ENCODE measurements around the gene MAGEA11. TPM values are rescaled to one million over a fixed set of nuclear protein-coding genes. Genes with fewer than 3 reads are reported as not detected.
"Not testable (repeated sequence)": the region's sequence is repeated elsewhere in the genome, so short reads cannot be mapped to it uniquely, and the experiment has no call there.

The MAGEA11 gene
- polyA plus RNA-seq, 1 experiment = not detected

- TF ChIP-seq CTCF (IDR thresholded peaks at IDR 0.05; ENCODE audit: insufficient read depth, low read depth, low read length) = no peak
- no peak for DNase-seq (ENCODE audit: low read depth)
- Histone ChIP-seq H3K27me3 (ENCODE audit: control insufficient read depth, insufficient read depth, low read length) (no peaks in the 10 kb centered on the region; the same call in 1 of the 2 replicates), H3K36me3 (ENCODE audit: control insufficient read depth, insufficient read depth, low read length) (no peaks in the 10 kb centered on the region), H3K4me3 (ENCODE audit: low read depth, low read length) (no peak overlapping the region)
- ChIA-PET POLR2A (no interaction called here), CTCF (no interaction called here)
Observed at GRCh38 chrX:149721778-149722177, 9.9 kb downstream of the MAGEA11 start.

DNA sequence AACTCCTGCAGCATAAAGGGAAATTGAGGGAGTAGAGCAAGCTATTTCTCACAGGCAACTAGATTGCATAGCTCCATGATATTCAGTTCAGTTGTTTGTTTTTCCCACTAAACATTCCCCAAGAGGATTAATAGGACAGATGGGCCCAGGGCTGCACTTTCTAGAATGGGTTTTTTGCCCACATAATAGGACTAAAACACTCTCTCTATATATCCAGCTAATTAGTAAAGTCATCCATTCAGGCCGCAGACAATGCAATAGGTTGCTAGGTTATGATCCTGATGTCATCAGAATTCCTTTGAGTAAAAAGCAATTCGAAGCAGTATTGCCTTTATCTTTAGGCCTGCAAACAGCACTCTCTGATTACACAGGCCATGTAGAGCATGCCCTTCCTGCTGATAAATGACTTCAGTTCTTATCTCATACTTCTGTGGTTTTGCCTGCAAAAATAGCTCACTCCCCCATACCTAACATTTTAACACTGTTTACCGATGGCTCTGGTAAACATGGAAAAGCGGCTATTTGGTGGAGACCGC, 11.8 kb downstream of the MAGEA11 start:
- H3K27me3 ChIP-seq (ENCODE audit: control insufficient read depth, insufficient read depth, low read length); CTCF ChIA-PET; POLR2A ChIA-PET; H3K36me3 ChIP-seq (ENCODE audit: control insufficient read depth, insufficient read depth, low read length); DNase-seq (ENCODE audit: low read depth); H3K4me3 ChIP-seq (ENCODE audit: low read depth, low read length): not testable (repeated sequence)

- POLR2A ChIA-PET; H3K36me3 ChIP-seq (ENCODE audit: control insufficient read depth, insufficient read depth, low read length); H3K4me3 ChIP-seq (ENCODE audit: low read depth, low read length); CTCF ChIA-PET; DNase-seq (ENCODE audit: low read depth); H3K27me3 ChIP-seq (ENCODE audit: control insufficient read depth, insufficient read depth, low read length): not testable (repeated sequence)
Observed at GRCh38 chrX:149727308-149727707, 15.4 kb downstream of the MAGEA11 start.

- POLR2A ChIA-PET; DNase-seq (ENCODE audit: low read depth); H3K4me3 ChIP-seq (ENCODE audit: low read depth, low read length); CTCF ChIA-PET; H3K36me3 ChIP-seq (ENCODE audit: control insufficient read depth, insufficient read depth, low read length); H3K27me3 ChIP-seq (ENCODE audit: control insufficient read depth, insufficient read depth, low read length): not testable (repeated sequence)
Observed at GRCh38 chrX:149742269-149742668, 30.4 kb downstream of the MAGEA11 start.

DNA sequence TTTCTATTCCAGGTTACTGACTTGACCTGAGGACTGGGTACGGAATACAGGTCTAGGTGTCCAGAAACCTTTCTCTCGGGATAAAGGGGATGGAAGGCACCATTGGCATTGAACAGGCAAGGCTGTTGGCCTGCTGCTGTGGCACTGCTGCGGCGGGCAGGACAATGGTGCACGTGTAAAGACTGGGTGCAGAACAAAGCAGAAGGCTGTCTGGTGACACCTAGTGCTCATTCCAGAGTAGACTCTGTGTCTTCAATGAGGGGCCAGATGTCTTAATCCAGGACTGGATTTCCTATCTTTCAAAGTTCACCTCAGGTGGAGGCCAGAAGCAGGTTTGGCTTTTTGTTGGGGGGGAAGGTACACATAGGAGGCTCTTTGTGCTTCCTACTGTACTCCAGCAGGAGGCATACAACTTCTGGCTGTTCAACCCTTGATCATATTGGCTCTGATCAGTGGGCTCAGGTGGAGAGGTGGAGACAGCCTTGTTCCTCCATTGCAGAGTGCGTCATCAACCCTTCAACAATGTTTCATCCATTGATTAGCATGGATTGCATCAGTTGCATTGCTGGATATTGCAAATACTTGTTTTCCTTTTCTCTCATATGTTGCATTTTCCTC, 34.6 kb downstream of the MAGEA11 start:
- H3K27me3 ChIP-seq (ENCODE audit: control insufficient read depth, insufficient read depth, low read length); H3K4me3 ChIP-seq (ENCODE audit: low read depth, low read length); H3K36me3 ChIP-seq (ENCODE audit: control insufficient read depth, insufficient read depth, low read length); CTCF ChIA-PET; DNase-seq (ENCODE audit: low read depth); POLR2A ChIA-PET: not testable (repeated sequence)

- TF ChIP-seq CTCF (IDR thresholded peaks at IDR 0.05; ENCODE audit: insufficient read depth, low read depth, low read length) = no peak
- Histone ChIP-seq H3K27me3 (ENCODE audit: control insufficient read depth, insufficient read depth, low read length) (no peaks in the 10 kb centered on the region), H3K36me3 (ENCODE audit: control insufficient read depth, insufficient read depth, low read length) (no peaks in the 10 kb centered on the region), H3K4me3 (ENCODE audit: low read depth, low read length) (no peak overlapping the region)
- ChIA-PET CTCF (no interaction called here), POLR2A (no interaction called here)
- no peak for DNase-seq (ENCODE audit: low read depth)
Observed at GRCh38 chrX:149757206-149758067, 45.6 kb downstream of the MAGEA11 start.

DNA sequence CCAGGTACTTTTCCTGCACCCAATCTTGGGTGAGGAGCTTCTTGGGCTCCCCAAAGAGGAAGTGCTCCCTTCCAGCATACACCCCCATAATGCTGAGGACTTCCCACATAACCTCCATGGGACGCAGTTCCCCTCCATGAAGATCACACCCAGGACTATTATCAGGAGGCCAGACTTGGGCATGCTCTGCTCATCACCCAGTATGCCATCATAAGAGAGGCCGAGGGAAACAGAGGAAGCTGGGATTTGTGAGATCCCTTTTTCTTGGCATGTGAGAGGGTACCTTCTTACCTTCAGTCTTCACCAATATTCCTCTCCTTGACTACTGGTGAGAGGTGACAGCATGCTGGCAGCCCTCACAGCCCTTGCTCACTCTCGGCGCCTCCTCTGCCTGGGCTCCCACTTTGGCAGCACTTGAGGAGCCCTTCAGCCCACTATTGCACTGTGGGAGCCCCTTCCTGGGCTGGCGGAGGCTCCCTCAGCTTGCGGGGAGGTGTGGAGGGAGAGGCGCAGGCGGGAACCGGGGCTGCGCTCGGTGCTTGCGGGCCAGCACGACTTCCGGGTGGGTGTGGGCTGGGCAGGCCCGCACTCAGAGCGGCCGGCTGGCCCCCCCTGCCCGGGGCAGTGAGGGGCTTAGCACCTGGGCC, 46.3 kb downstream of the MAGEA11 start:
- Histone ChIP-seq H3K27me3 (ENCODE audit: control insufficient read depth, insufficient read depth, low read length) (no peaks in the 10 kb centered on the region), H3K4me3 (ENCODE audit: low read depth, low read length) (no peak overlapping the region), H3K36me3 (ENCODE audit: control insufficient read depth, insufficient read depth, low read length) (no peaks in the 10 kb centered on the region)
- TF ChIP-seq CTCF (IDR thresholded peaks at IDR 0.05; ENCODE audit: insufficient read depth, low read depth, low read length) = no peak
- ChIA-PET CTCF (no interaction called here), POLR2A (no interaction called here)
- DNase-seq (ENCODE audit: low read depth) = no peak

GRCh38 chrX:149758715-149759078, 46.8 kb downstream of the MAGEA11 start:
- H3K36me3 ChIP-seq (ENCODE audit: control insufficient read depth, insufficient read depth, low read length); POLR2A ChIA-PET; CTCF ChIA-PET; H3K27me3 ChIP-seq (ENCODE audit: control insufficient read depth, insufficient read depth, low read length); DNase-seq (ENCODE audit: low read depth); H3K4me3 ChIP-seq (ENCODE audit: low read depth, low read length): not testable (repeated sequence)
